GM10248 (cell line): ENCODE data around the gene LAMA2.

Experiments used
- CTCF ChIA-PET: fragments of 300-600 bp; sonication (Branson Sonifier 250); formaldehyde crosslinking; extraction: SDS; loops from one replicate; lab custom pipeline; 2021; ENCODE audit warnings: antibody characterized with exemption; lab: Yijun Ruan, JAX
- POLR2A ChIA-PET: fragments of 350-650 bp; sonication (Branson Sonifier 250); formaldehyde crosslinking; extraction: SDS; loops from one replicate; lab custom pipeline; 2020; ENCODE audit warnings: antibody characterized with exemption; lab: Yijun Ruan, JAX
- DNase-seq: peaks from one replicate; pipeline ENCODE4 v3.0.0; 2012; ENCODE audit errors: extremely low spot score
- TF ChIP-seq, protein P1 (sequence below): IDR thresholded peaks from 2 replicates; pipeline ENCODE4 v1.5.1; 2012; ENCODE audit warnings: mild to moderate bottlenecking, low read depth; ENCODE audit errors: extremely low read depth, missing control alignments, control extremely low read depth

LAMA2 gene

GRCh38 chr6:129491436-129491835 is 608.5 kb downstream of the LAMA2 start:
- POLR2A ChIA-PET, result no interaction called here

DNA sequence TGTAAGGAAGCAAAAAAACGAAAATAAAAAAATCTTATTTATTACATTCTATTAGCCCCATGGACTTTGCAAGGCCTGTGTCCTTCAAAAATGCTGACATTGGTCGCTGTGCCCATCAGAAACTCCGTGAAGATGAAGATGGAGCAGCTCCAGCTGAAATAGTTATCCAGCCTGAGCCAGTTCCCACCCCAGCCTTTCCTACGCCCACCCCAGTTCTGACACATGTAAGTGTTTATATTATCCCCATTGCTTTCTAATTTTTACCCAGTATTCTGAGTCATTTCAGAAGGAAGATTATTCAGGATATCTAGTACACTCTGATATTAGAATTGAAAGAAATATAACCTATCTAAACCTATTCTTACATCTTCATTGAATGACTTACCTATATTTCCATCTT is 609.3 kb downstream of the LAMA2 start:
- TF ChIP-seq, protein P1, sequence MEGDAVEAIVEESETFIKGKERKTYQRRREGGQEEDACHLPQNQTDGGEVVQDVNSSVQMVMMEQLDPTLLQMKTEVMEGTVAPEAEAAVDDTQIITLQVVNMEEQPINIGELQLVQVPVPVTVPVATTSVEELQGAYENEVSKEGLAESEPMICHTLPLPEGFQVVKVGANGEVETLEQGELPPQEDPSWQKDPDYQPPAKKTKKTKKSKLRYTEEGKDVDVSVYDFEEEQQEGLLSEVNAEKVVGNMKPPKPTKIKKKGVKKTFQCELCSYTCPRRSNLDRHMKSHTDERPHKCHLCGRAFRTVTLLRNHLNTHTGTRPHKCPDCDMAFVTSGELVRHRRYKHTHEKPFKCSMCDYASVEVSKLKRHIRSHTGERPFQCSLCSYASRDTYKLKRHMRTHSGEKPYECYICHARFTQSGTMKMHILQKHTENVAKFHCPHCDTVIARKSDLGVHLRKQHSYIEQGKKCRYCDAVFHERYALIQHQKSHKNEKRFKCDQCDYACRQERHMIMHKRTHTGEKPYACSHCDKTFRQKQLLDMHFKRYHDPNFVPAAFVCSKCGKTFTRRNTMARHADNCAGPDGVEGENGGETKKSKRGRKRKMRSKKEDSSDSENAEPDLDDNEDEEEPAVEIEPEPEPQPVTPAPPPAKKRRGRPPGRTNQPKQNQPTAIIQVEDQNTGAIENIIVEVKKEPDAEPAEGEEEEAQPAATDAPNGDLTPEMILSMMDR, result no peak
- DNase-seq, result no peak
- POLR2A ChIA-PET, result no interaction called here
- CTCF ChIA-PET, result interaction anchor here (5.3 kb wide), 1 partner anchor 10 kb away, joined by 35 read pairs; no protein-coding TSS in a partner anchor

More at GRCh38 chr6:129491436-129491835, 608.5 kb downstream of the LAMA2 start:
- no peak for DNase-seq
- CTCF ChIA-PET, result interaction anchor here (2.0 to 5.3 kb wide), 3 partner anchors 7 to 106 kb away, joined by 10 to 35 read pairs (median 16); no protein-coding TSS in a partner anchor
- TF ChIP-seq, protein P1, result no peak

- ChIA-PET CTCF (interaction anchor here (0.7 to 5.3 kb wide), 4 partner anchors 9 to 528 kb away, joined by 3 to 35 read pairs (median 3); no protein-coding TSS in a partner anchor), POLR2A (no interaction called here)
- no peak for DNase-seq
- TF ChIP-seq, protein P1, result no peak
These were observed 610.5 kb downstream of the LAMA2 start for GRCh38 chr6:129493354-129493902.

- ChIA-PET POLR2A (no interaction called here), CTCF (interaction anchor here (0.7 to 5.3 kb wide), 4 partner anchors 8 to 527 kb away, joined by 3 to 35 read pairs (median 3); no protein-coding TSS in a partner anchor)
- TF ChIP-seq, protein P1, result no peak
- DNase-seq, result no peak
These were observed 611.2 kb downstream of the LAMA2 start for GRCh38 chr6:129494099-129494498.

DNA sequence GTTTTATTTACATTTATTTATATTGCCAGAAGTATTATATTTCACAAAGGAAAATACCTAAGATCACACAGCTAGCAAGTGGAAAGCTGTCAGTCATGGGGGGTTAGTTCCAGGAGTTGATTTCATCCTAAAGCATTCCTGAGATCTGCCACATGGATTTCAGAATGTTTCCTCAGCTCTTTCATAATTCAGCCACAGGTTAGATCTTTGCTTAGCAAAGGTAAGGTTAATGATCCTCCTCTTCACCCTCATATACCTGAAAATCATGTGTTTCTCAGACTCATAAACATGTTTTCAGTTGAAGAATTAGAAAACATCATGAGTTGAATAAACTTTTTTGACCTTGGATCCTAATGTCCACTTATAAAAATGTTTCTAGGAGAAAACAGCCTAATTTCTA is 611.6 kb downstream of the LAMA2 start:
- ChIA-PET CTCF (interaction anchor here (1.1 to 5.3 kb wide), 4 partner anchors 8 to 527 kb away, joined by 3 to 35 read pairs (median 4); no protein-coding TSS in a partner anchor), POLR2A (no interaction called here)
- TF ChIP-seq, protein P1, result no peak
- DNase-seq, result no peak

GRCh38 chr6:129495652-129496051 is 612.7 kb downstream of the LAMA2 start:
- CTCF ChIA-PET, result interaction anchor here (1.1 to 1.3 kb wide), 2 partner anchors 10 to 235 kb away, joined by 3 to 4 read pairs; no protein-coding TSS in a partner anchor
- DNase-seq, result no peak
- POLR2A ChIA-PET, result no interaction called here
- TF ChIP-seq, protein P1, result no peak
